Esophagus muscularis mucosa (tissue), 4 donors: ENCODE data around the gene ZNF740.

ENCODE experiments used
- CTCF ChIP-seq, 3 experiments: fragments of 200-600 bp in 2 of 3; fragments of 450-650 bp in 1 of 3; sonication (generic) in 2 of 3; IDR thresholded peaks; one replicate each; pipeline ENCODE4 v1.5.1; 2017 to 2019; ENCODE audit warnings: antibody characterized with exemption in 3 of 3, mild to moderate bottlenecking in 2 of 3, moderate library complexity in 1 of 3
- EP300 ChIP-seq: sonication (generic); formaldehyde crosslinking; IDR thresholded peaks from one replicate; pipeline ENCODE4 v1.6.1; 2017; ENCODE audit warnings: antibody characterized with exemption
- POLR2A ChIP-seq: fragments of 450-650 bp; IDR thresholded peaks from one replicate; pipeline ENCODE4 v1.6.1; 2017; ENCODE audit warnings: antibody characterized with exemption, moderate library complexity, mild to moderate bottlenecking, low read depth

GRCh38 chr12:53235742-53236442 lies 55.4 kb downstream of the ZNF740 start:
- TF ChIP-seq POLR2A: no peak
- no peak for TF ChIP-seq CTCF (IDR thresholded peaks at IDR 0.05)
- TF ChIP-seq EP300: no peak
